Small intestine (tissue), 7 donors: ENCODE measurements around the gene FNDC3A. TPM values are rescaled to one million over a fixed set of nuclear protein-coding genes. Genes with fewer than 3 reads are reported as not detected.
A peak's percentile ranks its signal among the peaks of the same experiment; 100 is the strongest.

Experiments used
- DNase-seq, 2 donors: peaks; one replicate each; pipeline versions ENCODE4 v3.0.0 to v3.0.0-alpha.2; 2013
- FAIRE-seq: peaks from 2 replicates; lab custom pipeline; 2012; peaks lifted over from hg19 to GRCh38; lab: Jason Lieb, UNC
- H3K27ac ChIP-seq, 3 donors: one replicate each; pipeline ENCODE4 v1.5.1; 2013; ENCODE audit warnings: low read length in 2 of 3, mild to moderate bottlenecking in 2 of 3, control low read depth in 1 of 3, inconsistent platforms in 1 of 3, low read depth in 1 of 3, moderate library complexity in 1 of 3
- H3K27me3 ChIP-seq, 3 donors: one replicate each; pipeline ENCODE4 v1.6.1; 2013; ENCODE audit warnings: low read length in 3 of 3, inconsistent platforms in 1 of 3; ENCODE audit not compliant: control insufficient read depth in 3 of 3, insufficient read depth in 3 of 3
- H3K36me3 ChIP-seq, 3 donors: one replicate each; pipeline ENCODE4 v1.6.1; 2013; ENCODE audit warnings: low read length in 3 of 3, inconsistent platforms in 1 of 3, low read depth in 1 of 3, mild to moderate bottlenecking in 1 of 3, moderate library complexity in 1 of 3; ENCODE audit not compliant: control insufficient read depth in 3 of 3, insufficient read depth in 2 of 3
- H3K4me1 ChIP-seq, 3 donors: one replicate each; pipeline ENCODE4 v1.6.1; 2013; ENCODE audit warnings: low read length in 2 of 3, inconsistent platforms in 1 of 3, low read depth in 1 of 3, mild to moderate bottlenecking in 1 of 3, moderate library complexity in 1 of 3; ENCODE audit not compliant: control insufficient read depth in 3 of 3, insufficient read depth in 2 of 3
- H3K4me3 ChIP-seq, 3 donors: one replicate each; pipeline ENCODE4 v1.5.1; 2013; ENCODE audit warnings: low read length in 3 of 3, control low read depth in 1 of 3, inconsistent platforms in 1 of 3, low read depth in 1 of 3, mild to moderate bottlenecking in 1 of 3, moderate library complexity in 1 of 3
- H3K9me3 ChIP-seq, 2 donors: one replicate each; pipeline ENCODE4 v1.6.1; 2013; ENCODE audit warnings: low read depth in 1 of 2, low read length in 1 of 2; ENCODE audit not compliant: control insufficient read depth in 2 of 2, insufficient read depth in 1 of 2
- WGBS, 3 donors: extraction: QIAGEN DNeasy Blood & Tissue Kit; methylation state at CpG; one replicate each; pipeline ENCODE4 v1.1.7; 2013; 5-methylcytosine and 5-hydroxymethylcytosine counted together
- polyA plus RNA-seq, 4 donors: library from polyadenylated mRNA; stranded (reverse) in 3 of 4; unstranded in 1 of 4; fragments of 200-250 nt in 3 of 4; fragments of 120-200 nt in 1 of 4; gene quantifications; one replicate each; pipeline versions ENCODE4 v1.2.1 to v1.2.3, GENCODE V29; 2013
- donor health status: healthy with polysubstance abuse.
- donor health status: control.
- donor health status: control.
- donor health status: Bipolar disorder and iron deficiency.
- donor health status: healthy.

FNDC3A gene
- polyA plus RNA-seq, 4 donors, result 18.4 to 60.1 (median 24.7) TPM

- peak; percentile 95 to 98 for DNase-seq
- H3K9me3 ChIP-seq, result peaks cover 0 to under 1% of the 10 kb centered on the region in 2 donors
These were observed 272.2 kb downstream of the FNDC3A start, which contains the start of gene CDADC1 for GRCh38 chr13:49247643-49248621. CDADC1 (plus strand) TSS chr13:49247925; CDS start chr13:49248038, 113 bp downstream.

DNA sequence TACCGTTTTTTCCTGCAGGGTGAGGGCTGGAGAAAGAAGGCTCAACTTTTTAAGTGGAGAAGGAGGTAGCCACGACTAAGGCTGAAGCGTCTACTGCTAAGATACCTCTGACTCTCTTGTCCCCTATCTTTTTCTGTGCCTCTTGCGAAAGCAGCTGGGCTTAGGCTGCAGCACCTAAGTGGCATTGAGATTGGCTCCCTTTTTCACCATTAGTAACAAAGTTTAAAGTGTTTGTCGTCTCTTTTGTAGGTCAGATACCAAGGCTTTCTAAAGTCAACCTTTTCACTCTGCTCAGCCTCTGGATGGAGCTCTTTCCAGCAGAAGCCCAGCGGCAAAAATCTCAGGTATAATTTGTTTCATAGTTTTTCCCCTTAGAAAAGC lies 272.9 kb downstream of the FNDC3A start:
- no peaks in the 10 kb centered on the region for H3K9me3 ChIP-seq
- peak overlapping the region; percentile 22 to 96 (median 84) for H3K27ac ChIP-seq
- no peaks in the 10 kb centered on the region for H3K27me3 ChIP-seq
- H3K4me3 ChIP-seq, result peak overlapping the region; percentile 65 to 84 (median 71)
- peaks cover 0 to 9% (median 3%) of the 10 kb centered on the region in 3 donors for H3K4me1 ChIP-seq
- FAIRE-seq, result no peak
- peaks cover 0 to 11% (median 2%) of the 10 kb centered on the region in 3 donors for H3K36me3 ChIP-seq
- 3 to 7% (median 3%) methylated on average over 6 of the region's 6 CpGs for WGBS, 3 donors
- no peak for DNase-seq

More at GRCh38 chr13:49247643-49248621, 272.2 kb downstream of the FNDC3A start, which contains the start of gene CDADC1:
- peak within 1 kb of the TSS; percentile 65 to 84 (median 71) for H3K4me3 ChIP-seq
- no peak for FAIRE-seq
- H3K36me3 ChIP-seq, result peaks cover 0 to 9% (median 2%) of the 10 kb centered on the region in 3 donors
- H3K27me3 ChIP-seq, result no peaks in the 10 kb centered on the region
- H3K4me1 ChIP-seq, result peaks cover 0 to 9% (median 3%) of the 10 kb centered on the region in 3 donors
- peak within 1 kb of the TSS; percentile 61 to 96 (median 84) for H3K27ac ChIP-seq
- WGBS, 3 donors, result 0 to 1% (median 0%) methylated on average over 56 of the region's 56 CpGs

DNA sequence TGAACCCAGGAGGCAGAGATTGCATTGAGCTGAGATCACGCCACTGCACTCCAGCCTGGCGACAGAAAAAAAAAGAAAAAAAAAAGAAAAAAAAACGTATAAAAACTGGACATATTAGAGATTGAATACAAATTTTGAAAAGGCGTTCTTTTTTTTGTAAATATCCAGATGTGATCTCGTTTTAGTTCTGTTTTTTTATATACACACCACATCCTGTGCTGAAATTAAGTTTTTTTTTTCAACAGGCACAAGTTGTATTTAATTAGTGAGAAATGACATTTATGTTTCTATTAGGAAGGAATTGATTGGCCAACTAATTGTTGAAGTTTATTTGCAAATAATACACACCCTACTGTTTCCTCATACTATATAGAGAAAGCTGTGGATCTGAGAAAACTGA lies 275.6 kb downstream of the FNDC3A start:
- FAIRE-seq (no peak), DNase-seq (no peak)
- no peaks in the 10 kb centered on the region for H3K27me3 ChIP-seq
- H3K27ac ChIP-seq, result no peak overlapping the region
- H3K9me3 ChIP-seq, result no peaks in the 10 kb centered on the region
- H3K36me3 ChIP-seq, result peaks cover 2 to 18% (median 5%) of the 10 kb centered on the region in 3 donors
- 76 to 82% (median 80%) methylated on average over 5 of the region's 5 CpGs for WGBS, 3 donors
- H3K4me3 ChIP-seq, result no peak overlapping the region
- H3K4me1 ChIP-seq, result peaks cover 0 to 4% (median 3%) of the 10 kb centered on the region in 3 donors

DNA sequence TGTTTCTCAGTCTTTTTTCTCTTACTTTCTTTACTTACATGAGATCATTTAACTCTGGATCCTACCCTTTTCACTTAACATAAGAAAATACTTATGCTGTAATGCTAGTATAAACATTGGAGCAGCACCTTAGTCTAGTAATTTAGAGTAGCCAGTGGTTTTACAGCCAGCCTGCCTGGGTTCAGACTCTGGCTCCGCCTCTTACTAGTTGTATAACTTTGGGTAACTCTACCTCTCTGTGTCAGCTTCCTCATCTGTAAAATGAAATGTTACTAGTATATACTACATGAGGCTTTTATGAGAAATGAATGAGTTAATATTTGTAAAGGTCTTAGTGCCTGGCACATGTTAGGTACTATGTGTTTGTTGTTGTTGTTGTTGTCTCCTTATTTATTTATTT lies 277.6 kb downstream of the FNDC3A start:
- Histone ChIP-seq H3K27ac (no peak overlapping the region), H3K4me1 (peaks cover 0 to 4% (median 0%) of the 10 kb centered on the region in 3 donors), H3K36me3 (peaks cover 2 to 21% (median 5%) of the 10 kb centered on the region in 3 donors), H3K9me3 (no peaks in the 10 kb centered on the region), H3K4me3 (no peak overlapping the region), H3K27me3 (no peaks in the 10 kb centered on the region)
- 96 to 100% (median 100%) methylated on average over 1 of the region's 1 CpG for WGBS, 3 donors
- FAIRE-seq, result no peak
- DNase-seq, result no peak

DNA sequence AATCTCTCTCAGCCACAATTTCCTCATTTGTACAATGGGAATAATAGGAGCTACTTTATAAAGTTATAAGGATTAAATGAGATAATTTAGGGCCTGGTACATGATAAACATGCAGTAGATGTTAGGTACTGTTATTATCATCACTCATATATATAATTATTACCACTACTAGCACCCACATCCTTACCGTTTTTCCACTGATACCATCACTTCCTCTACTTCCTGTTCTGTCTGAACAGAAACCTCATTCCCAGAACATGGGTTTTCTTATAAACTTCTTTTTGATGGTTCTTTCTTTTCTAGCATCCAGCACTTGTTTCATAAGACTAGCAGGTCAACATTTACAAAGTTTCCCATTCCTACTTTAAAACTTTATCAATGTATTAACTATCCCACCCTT lies 278.3 kb downstream of the FNDC3A start:
- no peaks in the 10 kb centered on the region for H3K27me3 ChIP-seq
- H3K4me1 ChIP-seq, result peaks cover 0 to 4% (median 0%) of the 10 kb centered on the region in 3 donors
- DNase-seq (no peak), FAIRE-seq (no peak)
- no peak overlapping the region for H3K27ac ChIP-seq
- WGBS, 3 donors, result 48 to 78% (median 62%) methylated on average over 1 of the region's 1 CpG
- no peak overlapping the region for H3K4me3 ChIP-seq
- H3K36me3 ChIP-seq, result peaks cover 2 to 21% (median 5%) of the 10 kb centered on the region in 3 donors
- H3K9me3 ChIP-seq, result no peaks in the 10 kb centered on the region

DNA sequence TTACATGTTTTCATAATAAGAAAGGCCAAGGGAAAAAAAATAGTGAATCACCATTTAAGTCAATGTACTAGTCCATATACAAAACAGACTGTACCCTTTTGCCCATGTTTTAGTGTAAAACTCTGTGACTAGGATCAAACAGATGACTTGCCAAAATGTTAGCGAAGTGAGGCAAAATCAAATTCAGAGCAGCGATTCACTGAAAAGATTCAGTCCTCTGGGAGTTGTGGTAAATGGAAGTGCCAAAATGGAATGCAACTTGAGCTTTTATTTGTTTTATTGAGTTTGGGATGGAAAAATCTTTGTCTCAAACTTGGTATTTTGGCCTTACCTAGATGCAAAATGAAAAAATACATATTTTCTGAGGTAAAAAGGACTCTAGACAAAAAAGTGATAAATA lies 281.1 kb downstream of the FNDC3A start:
- no peak for DNase-seq
- no peaks in the 10 kb centered on the region for H3K27me3 ChIP-seq
- no peaks in the 10 kb centered on the region for H3K9me3 ChIP-seq
- WGBS, 3 donors, result 94 to 99% (median 97%) methylated on average over 2 of the region's 2 CpGs
- peaks cover 6 to 22% (median 16%) of the 10 kb centered on the region in 3 donors for H3K36me3 ChIP-seq
- no peak overlapping the region for H3K27ac ChIP-seq
- no peak for FAIRE-seq
- H3K4me3 ChIP-seq, result no peak overlapping the region
- peaks cover 0 to 4% (median 0%) of the 10 kb centered on the region in 3 donors for H3K4me1 ChIP-seq

DNA sequence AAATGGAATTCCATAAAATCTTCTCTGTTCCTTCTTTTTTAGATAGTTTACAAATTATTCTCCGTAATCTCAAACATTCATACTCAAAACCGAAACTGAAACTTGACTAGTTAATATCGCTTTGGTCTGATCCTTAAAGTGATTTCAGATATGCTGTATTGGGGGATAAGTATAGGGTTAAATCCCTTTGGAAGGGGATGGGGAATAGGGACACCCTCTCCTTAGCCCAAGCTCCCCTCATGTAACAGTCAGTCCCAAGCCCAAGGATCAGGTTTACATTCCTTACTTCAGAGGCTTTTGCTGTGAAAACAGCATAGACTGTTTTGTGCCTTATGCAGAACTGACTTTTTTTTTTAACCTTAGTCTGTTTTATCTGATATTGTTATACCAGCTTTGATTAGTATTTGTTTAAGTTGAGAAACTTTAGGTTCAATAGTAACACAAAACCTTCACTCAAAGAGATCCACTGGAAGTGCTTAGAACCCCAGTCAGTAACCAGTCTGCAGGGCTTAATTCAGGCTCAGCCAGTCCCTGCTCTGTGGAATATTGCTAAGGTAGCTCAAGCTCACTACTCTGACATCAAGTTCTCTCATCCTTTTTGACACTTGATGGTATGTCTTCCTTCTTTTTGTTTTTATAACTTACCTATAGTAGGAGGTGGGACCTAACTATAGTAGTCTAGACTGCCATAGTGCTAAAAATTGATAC lies 282.5 kb downstream of the FNDC3A start:
- DNase-seq (no peak), FAIRE-seq (peak; percentile 49)
- peaks cover 0 to 4% (median 0%) of the 10 kb centered on the region in 3 donors for H3K4me1 ChIP-seq
- WGBS, 3 donors, result 2 to 25% (median 15%) methylated on average over 3 of the region's 3 CpGs
- H3K4me3 ChIP-seq, result peak overlapping the region in 1 of 3 donors; percentile 30
- no peaks in the 10 kb centered on the region for H3K27me3 ChIP-seq
- H3K27ac ChIP-seq, result peak overlapping the region in 2 of 3 donors; percentile 26 to 78
- H3K9me3 ChIP-seq, result no peaks in the 10 kb centered on the region
- H3K36me3 ChIP-seq, result peaks cover 6 to 22% (median 14%) of the 10 kb centered on the region in 3 donors
